ENCODE results near the gene TAGLN3. TPM values are rescaled to one million over a fixed set of nuclear protein-coding genes. Genes with fewer than 3 reads are reported as not detected.

Gene TAGLN3
- total and polyA plus RNA-seq, 2 of the 13 experiments (the other 11 are each of a cell fraction or from before 2014, with no cell fraction given) = 0.51 to 0.91 TPM

- H3K27ac ChIP-seq (ENCODE audit: extremely low read length, insufficient read depth, low read length) = no peak overlapping the region
- POLR2A ChIA-PET = no interaction called here
- no peaks in the 10 kb centered on the region for H3K36me3 ChIP-seq (replicated peaks in 1 of 2; ENCODE audit: control insufficient read depth in 1 of 2, insufficient read depth in 2 of 2, low read length in 2 of 2)
- peaks cover 4 to 7% of the 10 kb centered on the region in 2 experiments; a peak in 2 of 5 replicates for H3K27me3 ChIP-seq (ENCODE audit: control insufficient read depth in 1 of 2, insufficient read depth in 2 of 2, low read length in 2 of 2)
- intact Hi-C loops (cut with micrococcal nuclease; ENCODE audit: unreplicated experiment) = no loop called here
- BruUV-seq (replicated peaks) = no TSS peak
- H2AFZ ChIP-seq (ENCODE audit: low read length) = no peak overlapping the region
- no peak overlapping the region for H3K4me2 ChIP-seq (ENCODE audit: low read depth, low read length)
- ATAC-seq = no peak
- no peak overlapping the region for H3K4me3 ChIP-seq (replicated peaks in 1 of 3; ENCODE audit: insufficient read depth in 1 of 3, low read depth in 2 of 3, low read length in 3 of 3)
- WGBS (ENCODE audit: low lambda C conversion rate) = 32% methylated on average over 3 of the region's 3 CpGs
- no peaks in the 10 kb centered on the region for H3K4me1 ChIP-seq (ENCODE audit: insufficient read depth, low read length)
- CTCF ChIA-PET (ENCODE audit: low intra/inter-chr PET ratio, low total read pairs) = no interaction called here
- no peaks in the 10 kb centered on the region for H3K79me2 ChIP-seq (ENCODE audit: insufficient read depth, low read length)
- TF ChIP-seq ZBTB46 (CRISPR knock-in tag; IDR thresholded peaks at IDR 0.05; ENCODE audit: borderline replicate concordance) = no peak
- TF ChIP-seq NFKB2 (CRISPR knock-in tag; IDR thresholded peaks at IDR 0.05; ENCODE audit: borderline replicate concordance) = no peak
- TF ChIP-seq ZNF143 (CRISPR knock-in tag; IDR thresholded peaks at IDR 0.05) = no peak
- no peak for TF ChIP-seq SNRNP70 (IDR thresholded peaks at IDR 0.05; ENCODE audit: low read depth, low read length)
- TF ChIP-seq GABPA (IDR thresholded peaks at IDR 0.05; ENCODE audit: low read depth, low read length) = no peak
- TF ChIP-seq GABPA (CRISPR knock-in tag; IDR thresholded peaks at IDR 0.05; ENCODE audit: low read depth) = no peak
- no peak for TF ChIP-seq ZBTB7A (CRISPR knock-in tag; IDR thresholded peaks at IDR 0.05)
- TF ChIP-seq KLF6 (CRISPR knock-in tag; IDR thresholded peaks at IDR 0.05) = no peak
- no peak for TF ChIP-seq NFAT5 (CRISPR knock-in tag; IDR thresholded peaks at IDR 0.05)
- TF ChIP-seq SCMH1 (CRISPR knock-in tag; IDR thresholded peaks at IDR 0.05; ENCODE audit: borderline replicate concordance) = no peak
- TF ChIP-seq ZNF333 (CRISPR knock-in tag; IDR thresholded peaks at IDR 0.05; ENCODE audit: borderline replicate concordance) = no peak
- TF ChIP-seq NR1H2 (CRISPR knock-in tag; IDR thresholded peaks at IDR 0.05; ENCODE audit: borderline replicate concordance, low read depth) = no peak
- TF ChIP-seq HMGXB4 (CRISPR knock-in tag; IDR thresholded peaks at IDR 0.05; ENCODE audit: borderline replicate concordance in 1 of 2, low read depth in 1 of 2) = no peak
- no peak for FAIRE-seq
- DNase-seq (ENCODE audit: low spot score) = no peak
- no peaks in the 10 kb centered on the region for H4K20me1 ChIP-seq (ENCODE audit: insufficient read depth, low read length)
- H3K9ac ChIP-seq (ENCODE audit: insufficient read depth, low read depth, low read length) = no peak overlapping the region
- H3K9me3 ChIP-seq (ENCODE audit: low read length) = no peaks in the 10 kb centered on the region
- in situ Hi-C loops (cut with HindIII; ENCODE audit: extremely low pct_ligation_motif_present, low pct_unique_long_range_greater_than_20kb) = no loop called here
Observed at GRCh38 chr3:112035241-112035640, 36.5 kb downstream of the TAGLN3 start.
